Body of pancreas (tissue), 4 donors: ENCODE results near the gene COMMD9.

ENCODE experiments used
- CTCF ChIP-seq, 7 experiments: fragments of 450-650 bp in 4 of 7; fragments of 200-600 bp in 3 of 7; sonication (generic) in 3 of 7; IDR thresholded peaks; one replicate each; pipeline ENCODE4 v1.5.1; 2016 to 2019; ENCODE audit warnings: antibody characterized with exemption in 7 of 7
- POLR2A ChIP-seq, 3 donors: fragments of 450-650 bp; IDR thresholded peaks; one replicate each; pipeline ENCODE4 v1.6.1; 2016; ENCODE audit warnings: antibody characterized with exemption in 3 of 3, mild to moderate bottlenecking in 2 of 3

GRCh38 chr11:36243641-36244040, 45.6 kb downstream of the COMMD9 start:
- TF ChIP-seq CTCF (IDR thresholded peaks at IDR 0.05) (no peak), POLR2A (IDR thresholded peaks at IDR 0.05) (no peak)
